ENCODE measurements around the gene LYZL1.
"Not testable (repeated sequence)": the region's sequence is repeated elsewhere in the genome, so short reads cannot be mapped to it uniquely, and the experiment has no call there.

Gene LYZL1

DNA sequence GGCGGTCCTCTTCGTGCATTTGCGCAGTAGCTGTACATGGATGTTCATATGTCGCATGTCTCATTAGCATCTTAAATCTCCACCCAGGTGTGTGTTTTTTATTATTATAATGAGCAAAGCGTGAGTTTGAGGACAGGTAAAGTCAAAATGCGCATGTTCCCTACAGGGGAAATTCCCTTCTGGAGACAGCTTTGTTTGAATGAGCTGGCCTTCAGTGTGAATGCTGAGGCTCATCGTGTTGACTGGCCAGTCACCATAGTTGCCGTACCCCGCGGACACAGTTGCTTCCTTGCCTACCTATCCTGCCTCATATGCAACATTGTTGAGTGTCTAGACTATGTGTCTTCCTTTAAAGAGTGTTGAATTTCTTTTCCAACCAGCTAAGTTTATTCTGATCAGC, 13.6 kb downstream of the LYZL1 start:
- in situ Hi-C loops (cut with HindIII; ENCODE audit: low sequenced_read_pairs), result no loop called here

GRCh38 chr10:29304264-29304994, 15.6 kb downstream of the LYZL1 start:
- in situ Hi-C loops (cut with HindIII; ENCODE audit: low sequenced_read_pairs), result no loop called here

- in situ Hi-C loops (cut with HindIII; ENCODE audit: low sequenced_read_pairs), result no loop called here
Observed at GRCh38 chr10:29304995-29305335, 16.1 kb downstream of the LYZL1 start.

- in situ Hi-C loops (cut with HindIII; ENCODE audit: low sequenced_read_pairs), result no loop called here
Observed at GRCh38 chr10:29306688-29307087, 17.8 kb downstream of the LYZL1 start.

GRCh38 chr10:29308142-29308541, 19.3 kb downstream of the LYZL1 start:
- in situ Hi-C loops (cut with HindIII; ENCODE audit: low sequenced_read_pairs), result not testable (repeated sequence)

- in situ Hi-C loops (cut with HindIII; ENCODE audit: low sequenced_read_pairs), result no loop called here
Observed at GRCh38 chr10:29309465-29309864, 20.6 kb downstream of the LYZL1 start.

DNA sequence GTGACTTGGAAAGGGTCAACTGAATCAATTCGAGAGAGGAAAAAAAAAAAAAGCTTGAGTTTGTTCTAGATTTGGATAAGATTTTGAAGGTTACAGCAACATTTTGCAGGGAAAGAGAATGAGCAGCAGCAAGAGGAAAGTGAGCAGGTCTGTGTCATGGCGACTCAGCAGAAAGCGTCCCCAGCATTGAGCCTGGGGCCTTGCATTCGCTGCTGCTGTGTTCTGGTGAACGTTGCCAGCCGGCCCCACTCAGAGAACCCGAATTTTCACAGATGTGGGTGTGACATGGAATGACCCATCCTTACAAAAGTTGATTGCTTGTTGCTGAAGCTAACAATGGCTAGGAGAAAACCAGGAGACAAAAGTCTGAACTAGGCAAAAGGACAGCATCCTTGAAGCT, 21.6 kb downstream of the LYZL1 start:
- in situ Hi-C loops (cut with HindIII; ENCODE audit: low sequenced_read_pairs), result not testable (repeated sequence)

DNA sequence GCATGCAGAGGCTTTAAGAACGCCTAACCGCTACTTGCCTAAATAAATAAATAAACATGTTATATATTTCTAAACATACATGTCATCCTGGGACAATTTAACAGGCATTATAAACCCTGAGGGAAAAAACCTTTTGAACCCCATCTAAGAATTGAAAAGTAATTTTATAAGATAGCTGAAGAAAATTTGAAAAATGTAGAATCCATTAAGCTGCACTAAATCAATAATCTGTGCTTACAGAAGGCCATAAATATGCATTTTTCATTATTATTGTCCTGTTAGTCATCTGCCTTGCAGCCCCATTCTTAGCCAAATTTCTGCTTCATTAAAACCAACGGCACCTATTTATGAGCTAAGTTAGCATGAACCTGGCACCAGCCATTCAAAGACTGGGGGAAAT, 24.2 kb downstream of the LYZL1 start:
- in situ Hi-C loops (cut with HindIII; ENCODE audit: low sequenced_read_pairs), result no loop called here

- in situ Hi-C loops (cut with HindIII; ENCODE audit: low sequenced_read_pairs), result no loop called here
Observed at GRCh38 chr10:29314726-29315125, 25.9 kb downstream of the LYZL1 start.

DNA sequence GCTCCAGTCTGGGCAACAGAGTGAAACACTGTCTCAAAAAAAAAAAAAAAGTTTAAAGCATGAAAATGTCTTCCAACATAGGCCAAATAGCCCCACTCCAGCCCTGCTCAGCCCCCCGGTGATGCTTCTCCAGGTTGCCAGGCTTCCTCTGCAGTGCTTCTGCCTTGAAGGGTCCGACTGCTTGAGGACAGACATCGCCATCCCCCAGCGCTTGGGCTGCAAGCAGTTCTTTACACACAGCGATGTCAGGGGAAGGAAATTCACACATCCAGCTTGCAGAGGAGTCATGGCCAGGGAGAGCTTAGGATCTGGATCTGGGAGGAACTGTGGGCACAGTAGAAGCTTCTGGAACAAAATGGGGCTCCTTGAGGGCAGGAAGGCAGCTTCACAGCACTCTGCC, 26.9 kb downstream of the LYZL1 start:
- in situ Hi-C loops (cut with HindIII; ENCODE audit: low sequenced_read_pairs), result no loop called here

- in situ Hi-C loops (cut with HindIII; ENCODE audit: low sequenced_read_pairs), result no loop called here
Observed at GRCh38 chr10:29316308-29317026, 27.6 kb downstream of the LYZL1 start.

- in situ Hi-C loops (cut with HindIII; ENCODE audit: low sequenced_read_pairs), result no loop called here
Observed at GRCh38 chr10:29317027-29317420, 28.2 kb downstream of the LYZL1 start.

GRCh38 chr10:29317423-29318021, 28.7 kb downstream of the LYZL1 start:
- in situ Hi-C loops (cut with HindIII; ENCODE audit: low sequenced_read_pairs), result no loop called here

GRCh38 chr10:29318141-29319071, 29.5 kb downstream of the LYZL1 start:
- in situ Hi-C loops (cut with HindIII; ENCODE audit: low sequenced_read_pairs), result not testable (repeated sequence)

GRCh38 chr10:29319205-29319781, 30.4 kb downstream of the LYZL1 start:
- in situ Hi-C loops (cut with HindIII; ENCODE audit: low sequenced_read_pairs), result no loop called here

- in situ Hi-C loops (cut with HindIII; ENCODE audit: low sequenced_read_pairs), result loop anchor here (10.0 kb wide), 1 partner anchor 76 kb away; no protein-coding TSS in a partner anchor
Observed at GRCh38 chr10:29320680-29321121, 31.8 kb downstream of the LYZL1 start.

DNA sequence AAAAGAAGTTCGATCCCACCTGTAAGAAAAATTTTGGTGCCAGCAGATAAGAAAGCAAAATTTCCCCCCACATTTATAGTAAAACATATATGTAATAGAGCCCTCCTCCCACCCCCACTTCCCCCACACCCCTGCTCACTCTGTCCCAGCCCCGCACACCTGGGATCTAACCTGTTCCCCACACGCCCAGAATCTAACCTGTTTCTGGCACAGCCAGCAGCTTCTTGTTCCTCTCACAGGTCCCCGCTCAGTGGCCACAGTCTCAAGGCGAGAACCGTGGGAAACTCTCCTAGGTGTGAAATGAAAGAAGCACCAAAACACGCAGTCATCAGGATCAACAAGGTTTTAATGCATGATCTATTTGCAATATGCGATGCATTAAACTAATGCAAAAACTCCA, 32.8 kb downstream of the LYZL1 start:
- in situ Hi-C loops (cut with HindIII; ENCODE audit: low sequenced_read_pairs), result loop anchor here (10.0 kb wide), 1 partner anchor 77 kb away; no protein-coding TSS in a partner anchor

GRCh38 chr10:29322918-29323317, 34.0 kb downstream of the LYZL1 start:
- in situ Hi-C loops (cut with HindIII; ENCODE audit: low sequenced_read_pairs), result loop anchor here (10.0 kb wide), 1 partner anchor 78 kb away; no protein-coding TSS in a partner anchor

DNA sequence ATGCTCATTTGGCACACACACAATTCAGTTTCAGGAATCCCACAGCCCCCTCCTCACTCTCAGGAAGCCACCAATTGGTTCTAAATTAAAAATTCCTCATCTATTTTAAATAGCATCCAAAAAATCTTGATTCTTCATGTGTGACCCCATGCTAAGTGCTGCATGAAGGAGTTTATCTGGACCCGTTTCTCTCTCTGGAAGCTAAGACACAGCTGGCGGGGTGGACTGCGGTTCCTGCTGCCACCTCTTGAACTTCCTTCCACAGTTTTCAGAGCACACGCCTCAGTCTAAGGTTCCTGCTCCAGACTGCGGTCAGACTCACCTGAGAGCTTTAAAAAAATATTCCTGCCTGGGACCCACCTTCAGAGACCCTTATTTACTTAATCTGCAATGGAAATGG, 34.5 kb downstream of the LYZL1 start:
- in situ Hi-C loops (cut with HindIII; ENCODE audit: low sequenced_read_pairs), result loop anchor here (10.0 kb wide), 1 partner anchor 79 kb away; no protein-coding TSS in a partner anchor

- in situ Hi-C loops (cut with HindIII; ENCODE audit: low sequenced_read_pairs), result loop anchor here (10.0 kb wide), 1 partner anchor 80 kb away; no protein-coding TSS in a partner anchor
Observed at GRCh38 chr10:29324220-29324841, 35.5 kb downstream of the LYZL1 start.
